K562 (cell line): ENCODE data around the gene CDK1. TPM values are rescaled to one million over a fixed set of nuclear protein-coding genes. Genes with fewer than 3 reads are reported as not detected.
A peak's percentile ranks its signal among the peaks of the same experiment; 100 is the strongest.

Experiments
- ATAC-seq: fragments of 200-7000 bp; cut with Tn5 transposase; 3 replicates; pipeline ENCODE4 v1.9.1; 2020; ENCODE audit warnings: moderate library complexity
- BruUV-seq: library from RNA; stranded (reverse); fragments of 400-500 nt; replicated peaks from 2 replicates; lab custom pipeline; 2021; lab: Mats Ljungman, UMichigan
- CTCF ChIA-PET: fragments of 300-600 bp; formaldehyde crosslinking; extraction: SDS; loops from one replicate; lab custom pipeline; 2021; ENCODE audit warnings: low intra/inter-chr PET ratio; lab: Yijun Ruan, JAX
- POLR2A ChIA-PET: fragments of 300-600, 350-650 bp; sonication (Branson Sonifier 250); formaldehyde crosslinking; extraction: SDS; loops from one replicate; lab custom pipeline; 2021; ENCODE audit warnings: antibody characterized with exemption, inconsistent platforms; lab: Yijun Ruan, JAX
- DNase-seq, 4 experiments: peaks; one replicate each; pipeline versions ENCODE4 v3.0.0 to v3.0.0-alpha.2; 2011 to 2018; ENCODE audit warnings: low spot score in 3 of 4, mixed read lengths in 3 of 4; ENCODE audit errors: extremely low read depth in 1 of 4
- FAIRE-seq: peaks from 2 replicates; lab custom pipeline; 2011; peaks lifted over from hg19 to GRCh38; lab: Jason Lieb, UNC
- H2AFZ ChIP-seq: 2 replicates; pipeline ENCODE4 v1.6.0; 2011; ENCODE audit warnings: low read depth, low read length, control low read depth, inconsistent platforms
- H3K27ac ChIP-seq: fragments of 200-600 bp; 3 replicates; pipeline ENCODE4 v1.8.0; 2011; ENCODE audit warnings: low read depth, mild to moderate bottlenecking, control low read depth, inconsistent platforms, low read length, moderate library complexity, mixed read lengths; ENCODE audit errors: extremely low read depth
- H3K27me3 ChIP-seq, 2 experiments: fragments of 300-600 bp in 1 of 2; 2 replicates in 1 of 2; 3 replicates in 1 of 2; pipeline versions ENCODE4 v1.6.0 to v1.8.0; 2011; ENCODE audit warnings: inconsistent platforms in 2 of 2, low read length in 2 of 2, mild to moderate bottlenecking in 1 of 2, mixed read lengths in 1 of 2, moderate library complexity in 1 of 2; ENCODE audit not compliant: control insufficient read depth in 2 of 2, insufficient read depth in 2 of 2
- H3K36me3 ChIP-seq: fragments of 300-600 bp; 3 replicates; pipeline ENCODE4 v1.8.0; 2011; ENCODE audit warnings: mild to moderate bottlenecking, low read length, inconsistent platforms; ENCODE audit not compliant: control insufficient read depth, insufficient read depth
- H3K4me1 ChIP-seq, 2 experiments: fragments of 200-600 bp in 1 of 2; replicated peaks in 1 of 2; 2 replicates in 1 of 2; 3 replicates in 1 of 2; pipeline versions ENCODE4 v1.5.1 to v1.8.0; 2011; ENCODE audit warnings: inconsistent platforms in 2 of 2, low read length in 2 of 2, mild to moderate bottlenecking in 1 of 2, mixed read lengths in 1 of 2, moderate library complexity in 1 of 2; ENCODE audit not compliant: control insufficient read depth in 2 of 2, insufficient read depth in 2 of 2
- H3K4me2 ChIP-seq: 2 replicates; pipeline ENCODE4 v1.6.1; 2011; ENCODE audit warnings: low read length, control low read depth, inconsistent platforms, mixed read lengths; ENCODE audit not compliant: insufficient read depth
- H3K4me3 ChIP-seq: fragments of 200-600 bp; sonication (generic), shearing (Covaris generic); 2 replicates; pipeline ENCODE4 v1.5.1; 2016; ENCODE audit warnings: control low read depth, inconsistent platforms
- H3K79me2 ChIP-seq: fragments of 200-600 bp; 3 replicates; pipeline ENCODE4 v1.8.0; 2011; ENCODE audit warnings: low read length, inconsistent platforms; ENCODE audit not compliant: control insufficient read depth, insufficient read depth
- H3K9ac ChIP-seq, 2 experiments: 2 replicates each; pipeline versions ENCODE4 v1.6.0 to v1.6.1; 2011; ENCODE audit warnings: low read depth in 2 of 2, low read length in 2 of 2, control low read depth in 1 of 2, inconsistent platforms in 1 of 2, mild to moderate bottlenecking in 1 of 2, mixed read lengths in 1 of 2; ENCODE audit not compliant: insufficient read depth in 1 of 2
- H3K9me1 ChIP-seq: one replicate; pipeline ENCODE4 v1.6.0; 2011; ENCODE audit warnings: inconsistent platforms, mild to moderate bottlenecking, low read length, moderate library complexity; ENCODE audit not compliant: control insufficient read depth, insufficient read depth
- H3K9me3 ChIP-seq: replicated peaks from 2 replicates; pipeline ENCODE4 v1.5.1; 2011; ENCODE audit warnings: low read depth, low read length, inconsistent platforms; ENCODE audit not compliant: control insufficient read depth, insufficient read depth
- H4K20me1 ChIP-seq: replicated peaks from 2 replicates; pipeline ENCODE4 v1.6.1; 2011; ENCODE audit warnings: low read length, inconsistent platforms, mixed read lengths; ENCODE audit not compliant: control insufficient read depth, insufficient read depth
- ATF3 ChIP-seq, 2 experiments: fragments of 450-650 bp in 1 of 2; sonication (generic) in 1 of 2; formaldehyde crosslinking in 1 of 2; IDR thresholded peaks in 1 of 2; conservative IDR thresholded peaks in 1 of 2; 2 replicates each; pipeline versions ENCODE4 v1.6.1 to v1.8.1; 2016 to 2023; ENCODE audit warnings: mild to moderate bottlenecking in 2 of 2, moderate library complexity in 2 of 2, inconsistent platforms in 1 of 2, missing genetic modification reagents in 1 of 2
- CSDE1 ChIP-seq, 2 experiments: fragments of 450-650 bp; IDR thresholded peaks; 2 replicates each; pipeline ENCODE4 v1.6.1; 2016; ENCODE audit warnings: mild to moderate bottlenecking in 1 of 2
- DACH1 ChIP-seq: fragments of 450-650 bp; IDR thresholded peaks from 2 replicates; pipeline ENCODE4 v1.6.1; 2018; ENCODE audit not compliant: partially characterized antibody
- DDX20 ChIP-seq: fragments of 450-650 bp; IDR thresholded peaks from 2 replicates; pipeline ENCODE4 v1.6.1; 2016; ENCODE audit warnings: missing genetic modification characterization, low read depth, mild to moderate bottlenecking, missing compliant biosample characterization, moderate library complexity
- FOSL1 ChIP-seq: fragments of 200-800 bp; sonication (Bioruptor generic); conservative IDR thresholded peaks from 2 replicates; pipeline ENCODE4 v1.6.1; 2016; ENCODE audit warnings: missing genetic modification characterization, missing compliant biosample characterization
- FOXA3 ChIP-seq, 2 experiments: fragments of 450-650 bp in 1 of 2; sonication (generic) in 1 of 2; formaldehyde crosslinking; IDR thresholded peaks in 1 of 2; conservative IDR thresholded peaks in 1 of 2; 2 replicates each; pipeline versions ENCODE4 v1.4.0 to v1.8.0; 2020 to 2022; ENCODE audit warnings: mild to moderate bottlenecking in 2 of 2, missing genetic modification reagents in 1 of 2
- FOXJ2 ChIP-seq: fragments of 200-800 bp; sonication (Bioruptor generic); IDR thresholded peaks from 2 replicates; pipeline ENCODE4 v1.6.1; 2016; ENCODE audit warnings: missing genetic modification characterization, missing compliant biosample characterization
- FOXK2 ChIP-seq, 2 experiments: fragments of 450-650 bp; IDR thresholded peaks in 1 of 2; conservative IDR thresholded peaks in 1 of 2; 2 replicates each; pipeline ENCODE4 v1.6.1; 2016; ENCODE audit warnings: low read depth in 2 of 2, mild to moderate bottlenecking in 1 of 2
- JUND ChIP-seq, 2 experiments: IDR thresholded peaks; 2 replicates in 1 of 2; 3 replicates in 1 of 2; pipeline ENCODE4 v1.6.1; 2011; ENCODE audit warnings: borderline replicate concordance in 2 of 2, low read depth in 2 of 2, low read length in 2 of 2, improper control_type of control experiment in 1 of 2, missing biosample characterization in 1 of 2, missing genetic modification characterization in 1 of 2, missing genetic modification reagents in 1 of 2
- KDM1A ChIP-seq, 2 experiments: fragments of 450-650 bp; IDR thresholded peaks; 2 replicates each; pipeline ENCODE4 v1.6.1; 2016; ENCODE audit warnings: mild to moderate bottlenecking in 2 of 2
- MEF2A ChIP-seq: IDR thresholded peaks from 2 replicates; pipeline ENCODE4 v1.6.1; 2011; ENCODE audit warnings: low read depth, mild to moderate bottlenecking, low read length, moderate library complexity; ENCODE audit not compliant: control insufficient read depth
- MEIS2 ChIP-seq: fragments of 450-650 bp; IDR thresholded peaks from 2 replicates; pipeline ENCODE4 v1.6.1; 2014; ENCODE audit warnings: mild to moderate bottlenecking; ENCODE audit not compliant: partially characterized antibody
- MNT ChIP-seq, 2 experiments: fragments of 450-650 bp; conservative IDR thresholded peaks; 2 replicates each; pipeline ENCODE4 v1.6.1; 2017; ENCODE audit warnings: mild to moderate bottlenecking in 2 of 2, moderate library complexity in 2 of 2
- NBN ChIP-seq: fragments of 450-650 bp; IDR thresholded peaks from 2 replicates; pipeline ENCODE4 v1.6.1; 2016; ENCODE audit warnings: low read depth, mild to moderate bottlenecking
- NR4A1 ChIP-seq, 2 experiments: fragments of 250-450 bp in 1 of 2; fragments of 450-650 bp in 1 of 2; sonication (Bioruptor Pico) in 1 of 2; IDR thresholded peaks; 2 replicates each; pipeline versions ENCODE4 v1.4.0 to v1.6.1; 2016 to 2020; ENCODE audit warnings: mild to moderate bottlenecking in 2 of 2, missing compliant biosample characterization in 1 of 2, missing genetic modification characterization in 1 of 2, moderate library complexity in 1 of 2
- RBM25 ChIP-seq: fragments of 200-400 bp; formaldehyde crosslinking; IDR thresholded peaks from 2 replicates; pipeline ENCODE4 v1.6.1; 2018; ENCODE audit warnings: low read length, low read depth, moderate library complexity; ENCODE audit not compliant: severe bottlenecking
- ZC3H4 ChIP-seq: sonication (generic); formaldehyde crosslinking; IDR thresholded peaks from 2 replicates; pipeline ENCODE4 v1.9.0; 2021; ENCODE audit warnings: missing genetic modification reagents, borderline replicate concordance
- ZNF717 ChIP-seq: fragments of 250-450 bp; sonication (Bioruptor Pico); IDR thresholded peaks from 2 replicates; pipeline ENCODE4 v1.5.0; 2021
- WGBS: fragments of 100-300 bp; shearing (Covaris generic); methylation state at CpG from one replicate; pipeline ENCODE4 v1.1.6; 2016; ENCODE audit warnings: low coverage, mixed read lengths; ENCODE audit not compliant: insufficient coverage; ENCODE audit errors: missing lambda C conversion rate; 5-methylcytosine and 5-hydroxymethylcytosine counted together
- in situ Hi-C: fragments of 300-500 bp; cut with MboI; formaldehyde crosslinking; loops from 4 replicates; pipeline ENCODE4 v1.15.0; 2018; ENCODE audit warnings: inconsistent platforms, mixed read lengths
- intact Hi-C: fragments of 100-400 bp; cut with micrococcal nuclease; formaldehyde crosslinking; loops from 2 replicates; pipeline ENCODE4 v1.14.2; 2022
- polyA plus RNA-seq, 8 experiments: library from polyadenylated mRNA; depleted of rRNA in 4 of 8; stranded (reverse) in 5 of 8; unstranded in 3 of 8; fragments of >200 nt; fragmentation: Nextera tagmentation in 2 of 8; fragmentation: Illumina TruSeq in 1 of 8; extraction: Ambion mirVana in 2 of 8; extraction: Trizol in 1 of 8; gene quantifications; 2 replicates each; pipeline versions ENCODE4 v1.2.1 to v1.2.3, GENCODE V29; 2011 to 2014; ENCODE audit warnings: inconsistent platforms in 1 of 8, missing spikeins in 1 of 8
- total RNA-seq, 7 experiments: library from RNA; depleted of rRNA in 6 of 7; stranded (reverse); fragments of >200 nt in 6 of 7; fragmentation: Illumina TruSeq in 2 of 7; extraction: Trizol in 2 of 7; gene quantifications; 2 replicates each; pipeline versions ENCODE4 v1.2.1 to v1.2.3, GENCODE V29; 2011 to 2021; ENCODE audit warnings: low replicate concordance in 1 of 7

The CDK1 gene
- total and polyA plus RNA-seq, 9 of the 15 experiments (the other 6 are each of a cell fraction or from before 2014, with no cell fraction given): 156 to 685 (median 236) TPM

- FAIRE-seq (no peak), ATAC-seq (peak; percentile 45), DNase-seq (peak in 1 of 4 experiments; percentile 26)
- Histone ChIP-seq H3K79me2 (no peaks in the 10 kb centered on the region), H4K20me1 (no peaks in the 10 kb centered on the region), H3K9ac (peak overlapping the region in 1 of 2 experiments; percentile 34; a peak in 2 of 4 replicates), H3K27ac (peak overlapping the region; percentile 74), H3K4me3 (no peak overlapping the region), H3K9me1 (no peaks in the 10 kb centered on the region), H3K27me3 (no peaks in the 10 kb centered on the region), H2AFZ (peak overlapping the region; percentile 80), H3K9me3 (no peaks in the 10 kb centered on the region), H3K36me3 (no peaks in the 10 kb centered on the region), H3K4me1 (peaks cover 0 to 19% of the 10 kb centered on the region in 2 experiments; a peak in 4 of 5 replicates), H3K4me2 (peak overlapping the region; percentile 62; the same call in 1 of the 2 replicates)
- POLR2A ChIA-PET: interaction anchor here (0.8 to 3.7 kb wide), 3 partner anchors 9 to 391 kb away, joined by 3 to 12 read pairs (median 4); no protein-coding TSS in a partner anchor
- no TSS peak for BruUV-seq
- WGBS: 5% methylated on average over 1 of the region's 1 CpG
- intact Hi-C loops (loop anchor here (1.0 to 10.0 kb wide), 3 partner anchors 48 to 1006 kb away; partner anchors contain the start of gene RHOBTB1), in situ Hi-C loops (no loop called here)
- CTCF ChIA-PET: interaction anchor here (0.6 kb wide), 1 partner anchor 384 kb away, joined by 3 read pairs; no protein-coding TSS in a partner anchor
- TF ChIP-seq MEIS2: peak; percentile 46
- TF ChIP-seq DACH1: peak; percentile 15
- TF ChIP-seq DDX20 (tag): peak; percentile 57; the same call in 1 of the 2 replicates
- 0 out of 2 replicates have a peak, but pooled peaks have one; percentile 10 for TF ChIP-seq FOXJ2 (tag)
- TF ChIP-seq ZNF717 (CRISPR knock-in tag): no peak
- peak; percentile 56 for TF ChIP-seq RBM25
- TF ChIP-seq MNT (conservative IDR thresholded peaks at IDR 0.05): no peak
- no peak for TF ChIP-seq CSDE1 (IDR thresholded peaks at IDR 0.05)
- TF ChIP-seq NR4A1 (CRISPR knock-in tag; IDR thresholded peaks at IDR 0.05): no peak
- TF ChIP-seq NR4A1 (tag; IDR thresholded peaks at IDR 0.05): no peak
- peak; percentile 83 for TF ChIP-seq FOSL1 (tag)
- TF ChIP-seq FOXK2 (conservative IDR thresholded peaks at IDR 0.05 in 1 of 2, IDR thresholded peaks at IDR 0.05 in 1 of 2; ENCODE audit: low read depth in 2 of 2): peak; percentile 25 to 27; a peak in 2 of 4 replicates
- no peak for TF ChIP-seq ZC3H4 (CRISPR knock-in tag)
- TF ChIP-seq ATF3 (IDR thresholded peaks at IDR 0.05): peak; percentile 46; the same call in 1 of the 2 replicates
- TF ChIP-seq ATF3 (CRISPR knock-in tag; conservative IDR thresholded peaks at IDR 0.05): no peak
- peak; percentile 40; the same call in 1 of the 2 replicates for TF ChIP-seq JUND (IDR thresholded peaks at IDR 0.05; ENCODE audit: borderline replicate concordance, low read depth, low read length)
- no peak; the same call in 1 of the 3 replicates for TF ChIP-seq JUND (tag; IDR thresholded peaks at IDR 0.05; ENCODE audit: borderline replicate concordance, low read depth, low read length)
- peak; percentile 82; the same call in 1 of the 2 replicates for TF ChIP-seq MEF2A
- 0 out of 2 replicates have a peak, but pooled peaks have one; percentile 32 for TF ChIP-seq NBN
- 0 out of 4 replicates have a peak, but pooled peaks of 1 of the 2 experiments have one; percentile 28 for TF ChIP-seq FOXA3 (CRISPR knock-in tag; conservative IDR thresholded peaks at IDR 0.05 in 1 of 2, IDR thresholded peaks at IDR 0.05 in 1 of 2)
- TF ChIP-seq KDM1A (IDR thresholded peaks at IDR 0.05): 0 out of 4 replicates have a peak, but pooled peaks of 1 of the 2 experiments have one; percentile 12
Observed at GRCh38 chr10:60828489-60828852, 50.2 kb downstream of the CDK1 start.
